Measurements from ENCODE around the gene TUBA3D. TPM values are rescaled to one million over a fixed set of nuclear protein-coding genes. Genes with fewer than 3 reads are reported as not detected.
A peak's percentile ranks its signal among the peaks of the same experiment; 100 is the strongest.
"Not testable (repeated sequence)": the region's sequence is repeated elsewhere in the genome, so short reads cannot be mapped to it uniquely, and the experiment has no call there.

Gene TUBA3D
- total RNA-seq, 1 donor = not detected

- H3K4me2 ChIP-seq (ENCODE audit: insufficient read depth, low read length) = no peak overlapping the region
- no peak overlapping the region for H3K4me3 ChIP-seq (ENCODE audit: insufficient read depth, low read length)
- no peak for TF ChIP-seq CTCF (IDR thresholded peaks at IDR 0.05; ENCODE audit: extremely low read depth, low read depth, low read length)
- no peaks in the 10 kb centered on the region for H3K4me1 ChIP-seq (ENCODE audit: insufficient read depth, low read length)
- no peaks in the 10 kb centered on the region for H3K9me3 ChIP-seq (ENCODE audit: low read depth, low read length)
- no peaks in the 10 kb centered on the region for H3K79me2 ChIP-seq (ENCODE audit: insufficient read depth, low read length)
- H3K36me3 ChIP-seq (ENCODE audit: insufficient read depth, low read length) = peaks cover 8% of the 10 kb centered on the region
- no peak overlapping the region for H3K27ac ChIP-seq (ENCODE audit: low read depth, low read length)
- H2AFZ ChIP-seq (ENCODE audit: low read length) = no peak overlapping the region
- H3K27me3 ChIP-seq (ENCODE audit: insufficient read depth, low read length) = no peaks in the 10 kb centered on the region
- H4K20me1 ChIP-seq (ENCODE audit: insufficient read depth, low read length) = no peaks in the 10 kb centered on the region
- DNase-seq (ENCODE audit: insufficient read length, low spot score, missing footprints) = no peak
These were observed 43.5 kb downstream of the TUBA3D start for GRCh38 chr2:131519466-131519865.

GRCh38 chr2:131519871-131520470, 44.1 kb downstream of the TUBA3D start:
- not testable (repeated sequence) for H2AFZ ChIP-seq (ENCODE audit: low read length); H4K20me1 ChIP-seq (ENCODE audit: insufficient read depth, low read length); H3K36me3 ChIP-seq (ENCODE audit: insufficient read depth, low read length); H3K79me2 ChIP-seq (ENCODE audit: insufficient read depth, low read length); H3K9me3 ChIP-seq (ENCODE audit: low read depth, low read length); H3K4me3 ChIP-seq (ENCODE audit: insufficient read depth, low read length); DNase-seq (ENCODE audit: insufficient read length, low spot score, missing footprints); H3K4me2 ChIP-seq (ENCODE audit: insufficient read depth, low read length); H3K27ac ChIP-seq (ENCODE audit: low read depth, low read length); H3K4me1 ChIP-seq (ENCODE audit: insufficient read depth, low read length); H3K27me3 ChIP-seq (ENCODE audit: insufficient read depth, low read length)

GRCh38 chr2:131520526-131520925, 44.6 kb downstream of the TUBA3D start:
- no peak overlapping the region for H3K4me2 ChIP-seq (ENCODE audit: insufficient read depth, low read length)
- no peaks in the 10 kb centered on the region for H3K4me1 ChIP-seq (ENCODE audit: insufficient read depth, low read length)
- H3K36me3 ChIP-seq (ENCODE audit: insufficient read depth, low read length) = peaks cover 8% of the 10 kb centered on the region
- H3K79me2 ChIP-seq (ENCODE audit: insufficient read depth, low read length) = no peaks in the 10 kb centered on the region
- no peak for TF ChIP-seq CTCF (IDR thresholded peaks at IDR 0.05; ENCODE audit: extremely low read depth, low read depth, low read length)
- no peaks in the 10 kb centered on the region for H3K9me3 ChIP-seq (ENCODE audit: low read depth, low read length)
- H3K27ac ChIP-seq (ENCODE audit: low read depth, low read length) = no peak overlapping the region
- no peaks in the 10 kb centered on the region for H4K20me1 ChIP-seq (ENCODE audit: insufficient read depth, low read length)
- no peak overlapping the region for H2AFZ ChIP-seq (ENCODE audit: low read length)
- no peak overlapping the region for H3K4me3 ChIP-seq (ENCODE audit: insufficient read depth, low read length)
- no peaks in the 10 kb centered on the region for H3K27me3 ChIP-seq (ENCODE audit: insufficient read depth, low read length)
- DNase-seq (ENCODE audit: insufficient read length, low spot score, missing footprints) = peak; percentile 64

- not testable (repeated sequence) for H3K9me3 ChIP-seq (ENCODE audit: low read depth, low read length); H3K27me3 ChIP-seq (ENCODE audit: insufficient read depth, low read length); H3K4me3 ChIP-seq (ENCODE audit: insufficient read depth, low read length); H3K36me3 ChIP-seq (ENCODE audit: insufficient read depth, low read length); H3K79me2 ChIP-seq (ENCODE audit: insufficient read depth, low read length); DNase-seq (ENCODE audit: insufficient read length, low spot score, missing footprints); H2AFZ ChIP-seq (ENCODE audit: low read length); H3K4me1 ChIP-seq (ENCODE audit: insufficient read depth, low read length); H3K4me2 ChIP-seq (ENCODE audit: insufficient read depth, low read length); H4K20me1 ChIP-seq (ENCODE audit: insufficient read depth, low read length); H3K27ac ChIP-seq (ENCODE audit: low read depth, low read length)
These were observed 45.6 kb downstream of the TUBA3D start for GRCh38 chr2:131521524-131521923.

- Histone ChIP-seq H3K27me3 (ENCODE audit: insufficient read depth, low read length) (no peaks in the 10 kb centered on the region), H3K4me2 (ENCODE audit: insufficient read depth, low read length) (no peak overlapping the region), H2AFZ (ENCODE audit: low read length) (no peak overlapping the region), H3K4me3 (ENCODE audit: insufficient read depth, low read length) (no peak overlapping the region), H3K79me2 (ENCODE audit: insufficient read depth, low read length) (no peaks in the 10 kb centered on the region), H3K9me3 (ENCODE audit: low read depth, low read length) (no peaks in the 10 kb centered on the region), H3K36me3 (ENCODE audit: insufficient read depth, low read length) (peaks cover 8% of the 10 kb centered on the region), H3K4me1 (ENCODE audit: insufficient read depth, low read length) (no peaks in the 10 kb centered on the region), H4K20me1 (ENCODE audit: insufficient read depth, low read length) (no peaks in the 10 kb centered on the region), H3K27ac (ENCODE audit: low read depth, low read length) (no peak overlapping the region)
- DNase-seq (ENCODE audit: insufficient read length, low spot score, missing footprints) = peak; percentile 64
- no peak for TF ChIP-seq CTCF (IDR thresholded peaks at IDR 0.05; ENCODE audit: extremely low read depth, low read depth, low read length)
These were observed 46.3 kb downstream of the TUBA3D start for GRCh38 chr2:131521961-131522781.

- H3K9me3 ChIP-seq (ENCODE audit: low read depth, low read length); H2AFZ ChIP-seq (ENCODE audit: low read length); H3K4me1 ChIP-seq (ENCODE audit: insufficient read depth, low read length); H3K79me2 ChIP-seq (ENCODE audit: insufficient read depth, low read length); DNase-seq (ENCODE audit: insufficient read length, low spot score, missing footprints); H3K27me3 ChIP-seq (ENCODE audit: insufficient read depth, low read length); H3K36me3 ChIP-seq (ENCODE audit: insufficient read depth, low read length); H4K20me1 ChIP-seq (ENCODE audit: insufficient read depth, low read length); H3K4me3 ChIP-seq (ENCODE audit: insufficient read depth, low read length); H3K4me2 ChIP-seq (ENCODE audit: insufficient read depth, low read length); H3K27ac ChIP-seq (ENCODE audit: low read depth, low read length): not testable (repeated sequence)
These were observed 49.3 kb downstream of the TUBA3D start for GRCh38 chr2:131525256-131525655.
